ENCODE results near the gene TCOF1. TPM values are rescaled to one million over a fixed set of nuclear protein-coding genes. Genes with fewer than 3 reads are reported as not detected.

TCOF1 gene, protein sequence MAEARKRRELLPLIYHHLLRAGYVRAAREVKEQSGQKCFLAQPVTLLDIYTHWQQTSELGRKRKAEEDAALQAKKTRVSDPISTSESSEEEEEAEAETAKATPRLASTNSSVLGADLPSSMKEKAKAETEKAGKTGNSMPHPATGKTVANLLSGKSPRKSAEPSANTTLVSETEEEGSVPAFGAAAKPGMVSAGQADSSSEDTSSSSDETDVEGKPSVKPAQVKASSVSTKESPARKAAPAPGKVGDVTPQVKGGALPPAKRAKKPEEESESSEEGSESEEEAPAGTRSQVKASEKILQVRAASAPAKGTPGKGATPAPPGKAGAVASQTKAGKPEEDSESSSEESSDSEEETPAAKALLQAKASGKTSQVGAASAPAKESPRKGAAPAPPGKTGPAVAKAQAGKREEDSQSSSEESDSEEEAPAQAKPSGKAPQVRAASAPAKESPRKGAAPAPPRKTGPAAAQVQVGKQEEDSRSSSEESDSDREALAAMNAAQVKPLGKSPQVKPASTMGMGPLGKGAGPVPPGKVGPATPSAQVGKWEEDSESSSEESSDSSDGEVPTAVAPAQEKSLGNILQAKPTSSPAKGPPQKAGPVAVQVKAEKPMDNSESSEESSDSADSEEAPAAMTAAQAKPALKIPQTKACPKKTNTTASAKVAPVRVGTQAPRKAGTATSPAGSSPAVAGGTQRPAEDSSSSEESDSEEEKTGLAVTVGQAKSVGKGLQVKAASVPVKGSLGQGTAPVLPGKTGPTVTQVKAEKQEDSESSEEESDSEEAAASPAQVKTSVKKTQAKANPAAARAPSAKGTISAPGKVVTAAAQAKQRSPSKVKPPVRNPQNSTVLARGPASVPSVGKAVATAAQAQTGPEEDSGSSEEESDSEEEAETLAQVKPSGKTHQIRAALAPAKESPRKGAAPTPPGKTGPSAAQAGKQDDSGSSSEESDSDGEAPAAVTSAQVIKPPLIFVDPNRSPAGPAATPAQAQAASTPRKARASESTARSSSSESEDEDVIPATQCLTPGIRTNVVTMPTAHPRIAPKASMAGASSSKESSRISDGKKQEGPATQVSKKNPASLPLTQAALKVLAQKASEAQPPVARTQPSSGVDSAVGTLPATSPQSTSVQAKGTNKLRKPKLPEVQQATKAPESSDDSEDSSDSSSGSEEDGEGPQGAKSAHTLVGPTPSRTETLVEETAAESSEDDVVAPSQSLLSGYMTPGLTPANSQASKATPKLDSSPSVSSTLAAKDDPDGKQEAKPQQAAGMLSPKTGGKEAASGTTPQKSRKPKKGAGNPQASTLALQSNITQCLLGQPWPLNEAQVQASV (N-terminal part only)
- 8.4 TPM for total RNA-seq (ENCODE audit: insufficient read depth, low replicate concordance)

- DNase-seq (ENCODE audit: low spot score) = peak; percentile 97
Observed at GRCh38 chr5:150357326-150358260, at the start of gene TCOF1. Gene TCOF1 (plus strand): TSS chr5:150357697. CDS start chr5:150357747, 50 bp downstream.

- peak; percentile 81 for DNase-seq (ENCODE audit: low spot score)
Observed at GRCh38 chr5:150309101-150309885, 48.2 kb upstream of the TCOF1 start.

- DNase-seq (ENCODE audit: low spot score) = peak; percentile 78
Observed at GRCh38 chr5:150309886-150310239, 47.6 kb upstream of the TCOF1 start.

GRCh38 chr5:150310246-150310645 lies 47.3 kb upstream of the TCOF1 start:
- no peak for DNase-seq (ENCODE audit: low spot score)

DNA sequence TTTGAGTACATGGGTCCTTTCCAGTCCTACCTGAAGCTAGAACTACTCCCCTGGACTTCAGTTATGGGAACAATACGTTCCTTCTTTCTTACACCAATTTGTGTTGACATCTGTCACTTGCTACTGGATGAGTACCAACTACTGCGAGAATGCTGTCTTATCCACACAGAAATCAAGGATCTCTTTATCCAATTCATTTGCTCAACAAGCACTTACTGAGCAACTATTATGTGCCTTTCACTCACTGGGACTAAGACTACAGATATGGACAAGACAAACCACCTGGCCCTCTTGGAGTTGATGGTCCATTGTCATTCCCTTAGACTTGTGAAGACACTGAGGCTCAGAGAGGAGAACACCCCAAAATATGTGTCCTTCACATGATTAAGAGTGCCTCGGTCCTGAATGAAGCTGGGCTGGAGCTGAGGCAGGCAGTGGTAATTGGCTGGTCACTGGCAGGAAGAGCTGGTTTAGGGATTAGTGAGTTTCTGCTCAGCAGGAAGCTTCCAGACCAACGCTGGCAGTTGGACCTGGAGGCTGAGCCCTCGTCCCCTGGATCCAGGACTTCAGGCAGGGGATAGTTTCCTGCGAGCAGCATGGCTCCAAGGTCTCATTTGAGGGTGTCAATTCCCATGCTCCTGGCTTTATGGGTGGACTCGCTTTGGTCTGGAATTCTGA lies 46.3 kb upstream of the TCOF1 start:
- DNase-seq (ENCODE audit: low spot score) = no peak

DNA sequence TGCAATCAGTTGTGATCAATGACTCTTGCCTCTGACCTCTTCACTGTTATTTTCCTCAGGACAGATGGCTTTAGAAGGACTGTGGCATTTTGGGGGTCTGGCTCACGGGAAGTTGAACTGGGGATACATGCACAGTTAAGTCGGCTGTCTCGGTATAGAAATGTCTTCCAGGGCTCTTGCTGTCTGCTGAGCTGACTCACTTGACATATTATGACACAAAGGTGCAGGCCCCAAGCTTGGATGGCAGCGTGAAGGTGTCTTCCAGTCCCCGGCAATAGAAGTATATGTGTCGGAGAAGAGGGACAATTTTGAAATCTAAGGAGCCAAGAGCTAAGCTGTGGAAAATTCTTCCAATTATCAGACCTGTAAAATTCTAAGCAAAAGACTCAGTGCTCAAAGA lies 45.0 kb upstream of the TCOF1 start:
- DNase-seq (ENCODE audit: low spot score) = no peak

- DNase-seq (ENCODE audit: low spot score) = peak; percentile 29
Observed at GRCh38 chr5:150313501-150313900, 44.0 kb upstream of the TCOF1 start.

- DNase-seq (ENCODE audit: low spot score) = no peak
Observed at GRCh38 chr5:150313921-150314716, 43.4 kb upstream of the TCOF1 start.

- no peak for DNase-seq (ENCODE audit: low spot score)
Observed at GRCh38 chr5:150315245-150315644, 42.3 kb upstream of the TCOF1 start.

- no peak for DNase-seq (ENCODE audit: low spot score)
Observed at GRCh38 chr5:150316320-150316719, 41.2 kb upstream of the TCOF1 start.

GRCh38 chr5:150317048-150318003 lies 40.2 kb upstream of the TCOF1 start:
- peak; percentile 86 for DNase-seq (ENCODE audit: low spot score)

DNA sequence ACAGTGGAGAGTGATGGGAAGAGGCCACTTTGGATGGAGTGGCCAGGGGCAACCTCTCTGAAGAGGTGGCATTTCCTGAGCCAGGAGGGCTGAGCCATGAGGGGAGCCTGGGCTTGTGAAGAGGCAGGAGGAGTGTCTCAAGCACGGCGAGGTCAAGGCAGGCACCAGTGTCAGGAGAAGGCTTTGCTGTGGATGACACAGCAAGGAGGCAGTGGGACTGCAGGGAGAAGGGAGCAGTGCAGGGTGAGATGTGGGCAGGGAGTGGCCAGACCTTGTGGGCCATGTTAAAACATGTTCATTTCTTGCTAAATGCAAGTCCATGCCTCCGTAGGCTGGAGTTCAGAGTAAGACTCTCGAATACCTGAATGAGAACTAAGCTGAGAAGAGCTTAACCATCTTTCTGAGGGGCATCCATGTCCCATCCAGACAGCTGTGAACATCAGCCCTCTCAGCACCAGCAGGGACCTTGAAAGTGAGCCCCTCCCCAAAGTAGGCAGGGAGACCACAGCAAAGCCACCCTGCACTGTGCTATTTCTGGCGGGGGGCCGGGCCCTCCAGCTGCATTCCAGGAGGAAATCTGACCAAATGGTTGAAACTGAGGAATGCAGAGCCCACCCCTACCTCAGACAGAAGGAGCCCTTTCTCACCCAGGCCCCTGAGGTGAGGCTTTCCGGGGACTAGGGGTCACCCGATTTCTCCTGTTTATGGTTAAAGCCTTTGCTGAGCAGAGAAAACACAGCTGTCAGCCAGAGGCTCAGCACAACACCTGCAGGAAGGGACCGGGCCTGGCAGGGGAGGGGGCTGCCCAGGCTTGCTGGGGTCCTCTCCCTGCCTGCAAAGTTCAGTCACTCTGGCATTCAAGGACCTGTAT lies 38.6 kb upstream of the TCOF1 start:
- peak; percentile 38 for DNase-seq (ENCODE audit: low spot score)

GRCh38 chr5:150319484-150319790 lies 38.1 kb upstream of the TCOF1 start:
- DNase-seq (ENCODE audit: low spot score) = no peak

DNA sequence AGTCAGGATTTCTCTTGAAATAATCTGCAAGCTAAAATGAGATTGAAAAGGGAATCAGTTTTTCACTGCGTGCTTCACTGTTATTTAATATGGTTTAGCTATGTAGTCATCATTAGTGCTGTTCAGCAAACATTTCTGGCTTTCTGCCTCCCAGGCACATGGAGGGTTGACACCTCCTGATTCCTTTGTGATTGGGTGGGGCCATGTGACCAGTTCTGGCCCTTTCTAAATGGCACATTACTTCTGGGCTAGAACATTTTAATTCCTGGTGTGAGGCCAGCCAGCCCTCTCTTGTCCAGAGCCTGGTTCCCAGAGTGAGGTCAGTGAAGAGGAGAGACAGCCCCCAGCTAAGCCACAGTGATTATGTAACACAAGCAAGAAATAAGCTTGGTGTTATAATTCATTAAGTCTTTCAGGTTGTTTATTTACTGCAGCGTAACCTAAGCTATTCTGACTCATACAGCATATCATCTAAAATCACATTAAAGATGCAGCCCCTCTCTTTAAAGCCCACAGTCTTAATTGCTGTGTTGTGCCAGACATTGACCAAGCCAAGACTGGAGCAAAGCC lies 37.4 kb upstream of the TCOF1 start:
- peak; percentile 68 for DNase-seq (ENCODE audit: low spot score)

DNA sequence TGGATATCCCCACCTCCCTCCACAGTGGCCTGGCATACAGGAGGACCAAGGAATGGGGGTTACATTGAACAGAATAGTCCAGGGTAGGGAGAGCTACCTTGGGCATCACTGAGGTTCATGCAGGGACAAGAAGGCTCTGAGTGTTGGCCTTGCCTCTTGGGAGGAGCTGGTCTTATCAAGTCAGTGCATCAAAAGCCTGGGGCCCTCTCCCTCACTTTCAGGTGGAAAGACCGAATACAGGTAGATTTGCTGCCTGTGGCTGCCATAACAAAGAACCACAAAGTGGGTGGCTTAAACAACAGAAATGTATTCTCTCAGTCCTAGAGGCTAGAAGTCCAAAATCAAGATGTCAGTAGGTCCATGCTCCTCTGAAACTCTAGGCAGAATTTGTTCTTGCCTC lies 36.3 kb upstream of the TCOF1 start:
- no peak for DNase-seq (ENCODE audit: low spot score)

- DNase-seq (ENCODE audit: low spot score) = no peak
Observed at GRCh38 chr5:150321784-150322183, 35.7 kb upstream of the TCOF1 start.
